Tibial nerve (tissue), 4 donors: Measurements from ENCODE around the gene TXNL4B.

Experiments used
- CTCF ChIP-seq, 5 experiments: fragments of 200-600 bp in 3 of 5; fragments of 450-650 bp in 2 of 5; sonication (generic) in 3 of 5; IDR thresholded peaks; one replicate each; pipeline ENCODE4 v1.5.1; 2016 to 2019; ENCODE audit warnings: antibody characterized with exemption in 5 of 5, mild to moderate bottlenecking in 3 of 5, moderate library complexity in 2 of 5
- EP300 ChIP-seq, 2 donors: sonication (generic); formaldehyde crosslinking; IDR thresholded peaks; one replicate each; pipeline ENCODE4 v1.6.1; 2017; ENCODE audit warnings: antibody characterized with exemption in 2 of 2, mild to moderate bottlenecking in 1 of 2
- POLR2A ChIP-seq, 2 donors: fragments of 450-650 bp; IDR thresholded peaks; one replicate each; pipeline ENCODE4 v1.6.1; 2017; ENCODE audit warnings: antibody characterized with exemption in 2 of 2, mild to moderate bottlenecking in 2 of 2, moderate library complexity in 2 of 2

- TF ChIP-seq CTCF (IDR thresholded peaks at IDR 0.05): no peak
- TF ChIP-seq POLR2A (IDR thresholded peaks at IDR 0.05): no peak
- no peak for TF ChIP-seq EP300 (IDR thresholded peaks at IDR 0.05)
Measured at GRCh38 chr16:72043058-72043457, 50.4 kb downstream of the TXNL4B start.
